ENCODE data around the gene PIK3R2. TPM values are rescaled to one million over a fixed set of nuclear protein-coding genes. Genes with fewer than 3 reads are reported as not detected.

PIK3R2 gene
- total RNA-seq, 1 donor = 36.7 TPM

GRCh38 chr19:18110609-18111232, 42.2 kb upstream of the PIK3R2 start:
- no peak for TF ChIP-seq CTCF (IDR thresholded peaks at IDR 0.05; ENCODE audit: insufficient read depth, low read length)
- no peak for DNase-seq (ENCODE audit: low read depth)
- peak overlapping the region; percentile 75 for H3K4me3 ChIP-seq (ENCODE audit: low read depth, low read length)

- peak; percentile 98 for TF ChIP-seq CTCF (IDR thresholded peaks at IDR 0.05; ENCODE audit: insufficient read depth, low read length)
- DNase-seq (ENCODE audit: low read depth) = peak; percentile 81
- H3K4me3 ChIP-seq (ENCODE audit: low read depth, low read length) = no peak overlapping the region
These were observed 39.9 kb upstream of the PIK3R2 start for GRCh38 chr19:18112989-18113478.

GRCh38 chr19:18113827-18114226, 39.1 kb upstream of the PIK3R2 start:
- no peak for DNase-seq (ENCODE audit: low read depth)
- TF ChIP-seq CTCF (IDR thresholded peaks at IDR 0.05; ENCODE audit: insufficient read depth, low read length) = no peak
- H3K4me3 ChIP-seq (ENCODE audit: low read depth, low read length) = no peak overlapping the region

- no peak overlapping the region for H3K4me3 ChIP-seq (ENCODE audit: low read depth, low read length)
- no peak for DNase-seq (ENCODE audit: low read depth)
- TF ChIP-seq CTCF (IDR thresholded peaks at IDR 0.05; ENCODE audit: insufficient read depth, low read length) = no peak
These were observed 38.5 kb upstream of the PIK3R2 start for GRCh38 chr19:18114483-18114882.

GRCh38 chr19:18117364-18117691, 35.6 kb upstream of the PIK3R2 start:
- TF ChIP-seq CTCF (IDR thresholded peaks at IDR 0.05; ENCODE audit: insufficient read depth, low read length) = no peak

GRCh38 chr19:18117692-18118378, 35.1 kb upstream of the PIK3R2 start:
- DNase-seq (ENCODE audit: low read depth) = peak; percentile 72
- no peak for TF ChIP-seq CTCF (IDR thresholded peaks at IDR 0.05; ENCODE audit: insufficient read depth, low read length)
- peak overlapping the region; percentile 75 for H3K4me3 ChIP-seq (ENCODE audit: low read depth, low read length)

More at GRCh38 chr19:18117364-18117691, 35.6 kb upstream of the PIK3R2 start:
- DNase-seq (ENCODE audit: low read depth) = no peak
- peak overlapping the region; percentile 62 for H3K4me3 ChIP-seq (ENCODE audit: low read depth, low read length)
